ENCODE results near the gene SRC.

DNA sequence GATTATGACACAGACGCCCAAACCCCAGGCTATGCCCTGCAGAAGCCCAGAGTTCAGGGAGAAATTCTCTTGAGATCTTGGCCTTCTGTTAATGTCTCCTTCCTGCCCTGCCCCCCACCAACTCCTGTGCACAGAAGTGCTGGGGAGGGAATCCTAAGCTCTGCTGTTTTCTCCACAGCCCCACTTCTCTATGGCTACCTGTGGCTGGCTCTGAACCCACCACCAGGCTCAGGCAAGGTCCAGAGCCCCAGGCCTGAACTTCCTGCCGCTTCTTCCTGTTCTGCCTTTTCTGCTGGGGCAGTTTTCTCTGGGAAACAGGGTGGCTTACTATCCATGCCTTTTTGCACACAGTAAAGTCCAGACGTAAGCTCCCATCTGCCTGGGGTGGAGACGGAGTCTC lies 97.7 kb downstream of the SRC start:
- TF ChIP-seq, protein P1, sequence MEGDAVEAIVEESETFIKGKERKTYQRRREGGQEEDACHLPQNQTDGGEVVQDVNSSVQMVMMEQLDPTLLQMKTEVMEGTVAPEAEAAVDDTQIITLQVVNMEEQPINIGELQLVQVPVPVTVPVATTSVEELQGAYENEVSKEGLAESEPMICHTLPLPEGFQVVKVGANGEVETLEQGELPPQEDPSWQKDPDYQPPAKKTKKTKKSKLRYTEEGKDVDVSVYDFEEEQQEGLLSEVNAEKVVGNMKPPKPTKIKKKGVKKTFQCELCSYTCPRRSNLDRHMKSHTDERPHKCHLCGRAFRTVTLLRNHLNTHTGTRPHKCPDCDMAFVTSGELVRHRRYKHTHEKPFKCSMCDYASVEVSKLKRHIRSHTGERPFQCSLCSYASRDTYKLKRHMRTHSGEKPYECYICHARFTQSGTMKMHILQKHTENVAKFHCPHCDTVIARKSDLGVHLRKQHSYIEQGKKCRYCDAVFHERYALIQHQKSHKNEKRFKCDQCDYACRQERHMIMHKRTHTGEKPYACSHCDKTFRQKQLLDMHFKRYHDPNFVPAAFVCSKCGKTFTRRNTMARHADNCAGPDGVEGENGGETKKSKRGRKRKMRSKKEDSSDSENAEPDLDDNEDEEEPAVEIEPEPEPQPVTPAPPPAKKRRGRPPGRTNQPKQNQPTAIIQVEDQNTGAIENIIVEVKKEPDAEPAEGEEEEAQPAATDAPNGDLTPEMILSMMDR (IDR thresholded peaks at IDR 0.05; ENCODE audit: low read length) = no peak
- TF ChIP-seq EZH2 (IDR thresholded peaks at IDR 0.05; ENCODE audit: borderline replicate concordance, low read length) = no peak

Measured in OCI-LY1 (cell line).